Dermis blood vessel endothelial cell (primary cell): ENCODE measurements around the gene ZC3H18. TPM values are rescaled to one million over a fixed set of nuclear protein-coding genes. Genes with fewer than 3 reads are reported as not detected.

ENCODE experiments used
- DNase-seq: peaks from one replicate; pipeline ENCODE4 v3.0.0; 2010
- total RNA-seq: library from RNA; depleted of rRNA; stranded (reverse); fragments of >200 nt; gene quantifications from 2 replicates; pipeline ENCODE4 v1.2.3, GENCODE V29; 2014

Gene ZC3H18
- total RNA-seq, 1 donor from 2014 or later: 15.3 TPM

DNA sequence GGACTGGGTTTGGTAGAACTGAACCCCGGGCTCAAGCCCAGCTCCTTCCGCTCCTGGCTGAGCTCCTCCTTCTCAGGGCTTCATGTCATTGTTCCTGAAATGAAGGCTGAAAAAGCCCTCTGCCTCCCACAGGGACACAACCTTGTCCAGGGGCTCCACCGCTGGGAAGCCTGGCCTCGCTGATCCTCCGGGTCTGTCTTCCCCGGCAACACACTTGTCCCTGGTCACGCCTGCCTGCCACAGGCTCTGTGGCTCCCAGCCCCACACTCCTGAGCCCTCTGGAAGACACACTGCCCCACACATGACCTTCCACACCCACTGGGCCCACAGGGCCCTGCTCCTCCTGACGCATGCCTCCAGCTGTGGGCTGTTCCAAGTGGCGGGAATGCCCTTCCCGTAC lies 18.0 kb upstream of the ZC3H18 start:
- no peak for DNase-seq

DNA sequence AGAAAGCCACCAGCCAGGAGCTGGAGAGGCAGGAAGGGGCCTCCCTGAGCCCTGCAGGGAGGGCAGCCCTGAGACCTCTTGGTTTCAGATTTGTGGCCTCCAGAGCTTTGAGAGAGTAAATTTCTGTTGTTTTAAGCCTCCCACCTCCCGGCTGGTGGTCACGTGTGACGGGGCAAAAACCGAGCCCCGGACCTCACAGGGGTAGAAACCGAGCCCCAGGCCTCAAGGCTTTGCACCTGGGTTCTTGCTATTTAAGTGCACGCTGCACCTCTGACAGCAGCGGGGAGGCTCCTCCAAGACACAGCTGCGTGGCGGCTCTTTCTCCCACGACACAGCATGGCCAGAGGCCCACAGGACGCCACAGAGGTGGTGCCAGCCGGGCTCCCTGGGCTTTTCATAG lies 17.4 kb upstream of the ZC3H18 start:
- no peak for DNase-seq

DNA sequence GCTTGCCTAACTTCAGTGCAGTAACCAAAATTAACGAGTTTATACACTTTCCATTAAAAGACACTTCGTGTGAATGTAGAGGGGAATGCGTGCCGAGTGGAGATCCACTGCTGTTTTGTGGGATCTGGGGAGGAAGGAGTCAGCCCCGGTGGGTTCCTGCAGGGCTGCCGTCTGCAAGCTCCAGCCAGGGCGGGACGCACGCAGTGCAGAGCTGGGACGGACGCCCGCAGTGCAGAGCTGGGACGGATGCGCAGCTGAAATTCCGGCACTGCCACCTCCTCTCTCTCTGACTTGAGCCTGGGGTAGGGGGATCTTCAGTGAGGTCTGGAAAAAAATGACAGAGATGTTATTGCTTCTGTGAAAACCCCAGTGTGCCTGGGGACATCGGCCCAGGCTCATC lies 16.5 kb upstream of the ZC3H18 start:
- no peak for DNase-seq

DNA sequence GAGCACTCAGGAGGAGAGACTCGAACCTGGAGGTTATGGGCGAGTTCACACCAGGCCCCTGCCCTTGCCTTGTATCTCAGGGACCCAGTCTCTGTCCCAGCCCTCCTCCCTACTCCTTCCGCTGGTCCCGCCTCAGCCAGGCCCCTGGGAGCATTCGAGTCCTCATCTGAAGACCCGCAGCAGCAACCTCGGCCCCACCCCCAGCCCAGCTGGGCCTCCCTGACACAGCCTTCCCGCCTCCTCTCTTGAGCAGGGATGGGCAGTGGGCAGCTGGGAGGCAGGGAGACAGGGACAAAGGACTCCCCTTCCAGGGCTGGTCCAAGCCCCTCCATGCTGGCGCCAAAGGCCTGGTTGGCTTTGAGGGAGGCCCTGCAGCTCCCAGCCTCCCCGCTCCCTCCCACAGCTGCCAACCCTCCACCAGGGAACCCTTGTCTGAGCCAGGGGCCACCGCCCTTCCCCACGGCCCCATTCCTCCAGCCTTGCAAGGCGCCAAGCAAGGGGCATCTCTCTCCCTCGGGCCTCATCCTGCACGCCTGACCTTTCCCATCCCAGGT lies 15.4 kb upstream of the ZC3H18 start:
- no peak for DNase-seq

DNA sequence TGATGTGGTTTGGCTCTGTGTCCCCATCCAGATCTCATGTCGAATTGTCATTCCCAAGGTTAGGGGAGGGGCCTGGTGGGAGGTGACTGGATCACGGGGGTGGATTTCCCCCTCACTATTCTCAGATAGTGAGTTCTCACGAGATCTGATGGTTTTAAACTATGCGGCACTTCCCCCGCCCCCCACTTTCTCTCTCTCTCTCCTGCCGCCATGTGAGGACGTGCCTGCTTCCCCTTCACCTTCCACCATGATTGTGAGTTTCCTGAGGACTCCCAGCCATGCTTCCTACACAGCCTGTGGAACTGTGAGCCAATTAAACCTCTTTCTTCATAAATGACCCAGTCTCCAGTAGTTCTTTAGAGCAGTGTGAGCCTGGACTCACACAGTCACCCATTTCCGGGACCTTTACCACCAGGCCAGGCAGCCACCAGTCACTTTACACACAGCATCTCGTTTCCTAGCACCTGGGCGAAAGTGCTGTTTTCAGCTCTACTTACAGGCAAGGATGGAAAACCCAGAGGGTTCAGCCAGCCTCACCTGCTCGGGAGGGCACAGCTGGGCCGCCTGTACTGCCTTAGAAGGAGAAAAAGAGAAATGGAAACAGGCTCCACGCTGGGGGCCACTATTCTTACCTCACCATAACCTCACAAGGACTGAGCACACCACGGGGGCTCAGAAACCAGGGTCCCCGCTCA lies 13.8 kb upstream of the ZC3H18 start:
- no peak for DNase-seq

DNA sequence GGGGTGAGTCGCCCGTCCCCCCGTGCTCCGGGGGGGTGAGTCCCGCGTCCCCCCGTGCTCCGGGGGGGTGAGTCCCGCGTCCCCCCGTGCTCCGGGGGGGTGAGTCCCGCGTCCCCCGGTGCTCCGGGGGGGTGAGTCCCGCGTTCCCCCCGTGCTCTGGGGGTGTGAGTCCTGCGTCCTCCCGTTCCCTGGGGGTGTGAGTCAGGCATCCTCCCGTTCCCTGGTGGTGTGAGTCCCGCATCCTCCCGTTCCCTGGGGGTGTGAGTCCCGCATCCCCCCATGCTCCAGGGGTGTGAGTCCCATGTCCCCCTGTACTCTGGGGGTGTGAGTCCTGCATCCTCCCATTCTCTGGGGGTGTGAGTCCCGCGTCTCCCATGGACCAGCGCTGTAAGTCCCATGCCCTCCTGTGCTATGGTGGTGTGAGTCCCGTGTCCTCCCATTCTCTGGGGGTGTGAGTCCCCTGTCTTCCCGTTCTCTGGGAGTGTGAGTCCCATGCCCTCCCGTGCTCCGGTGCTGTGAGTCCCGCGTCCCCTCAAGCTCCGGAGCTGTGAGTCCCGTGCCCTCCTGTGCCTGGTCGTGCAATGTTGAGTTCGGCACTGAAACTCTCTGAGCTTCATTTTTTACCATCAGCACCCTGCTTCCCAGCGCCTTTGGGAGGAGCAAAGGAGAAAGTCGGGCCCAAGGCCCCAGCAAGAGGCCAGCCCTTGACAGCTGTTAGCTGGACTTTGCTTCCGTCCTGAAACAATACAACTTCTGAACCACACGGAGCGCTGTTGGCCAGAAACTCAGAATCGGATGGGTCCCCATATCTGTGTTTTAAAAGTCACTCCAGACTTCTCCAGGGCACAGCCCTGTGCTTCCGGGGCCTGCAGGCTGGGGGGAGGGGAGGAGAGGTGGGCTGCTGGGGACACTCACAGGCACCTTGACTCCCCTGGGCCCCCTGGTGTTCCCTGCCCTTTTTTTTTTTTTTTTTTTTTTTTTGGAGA lies 11.5 kb upstream of the ZC3H18 start:
- DNase-seq: peak; percentile 86

DNA sequence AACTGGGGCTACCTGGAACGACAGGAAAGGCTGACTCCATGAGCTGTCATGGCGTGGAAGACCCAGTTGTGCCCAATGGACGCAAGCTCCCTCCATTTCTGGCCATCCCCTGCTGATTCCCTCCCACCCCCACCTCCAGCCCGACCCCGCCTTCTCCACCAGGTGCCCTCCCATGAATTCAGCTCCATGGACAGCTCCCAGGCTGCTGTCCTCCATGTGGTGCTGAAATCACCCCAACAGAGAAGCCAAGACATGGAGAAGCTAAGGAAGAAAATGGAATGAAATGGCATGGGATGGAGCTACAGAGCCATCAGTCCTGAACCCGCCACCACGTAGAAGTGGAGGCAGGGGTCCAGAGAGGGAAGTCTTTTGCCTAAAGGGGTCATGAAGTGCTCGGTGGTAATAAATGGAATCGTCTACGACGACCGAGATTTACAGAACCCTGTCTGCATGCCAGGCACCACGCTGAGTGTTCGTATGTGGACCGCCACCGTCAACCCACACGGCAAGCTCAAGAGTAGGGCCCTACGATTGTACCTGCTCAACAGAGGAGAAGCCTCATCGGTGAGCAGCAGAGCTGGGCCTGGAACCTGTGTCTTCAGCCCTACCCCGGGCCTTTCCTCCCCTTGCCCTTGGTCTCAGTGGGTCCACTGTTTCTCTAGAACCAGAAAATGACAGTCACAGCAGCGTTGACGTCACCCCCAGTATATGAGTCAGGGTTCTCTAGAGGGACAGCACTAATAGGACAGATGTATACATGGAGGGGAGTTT lies 9.3 kb upstream of the ZC3H18 start:
- peak; percentile 39 for DNase-seq

DNA sequence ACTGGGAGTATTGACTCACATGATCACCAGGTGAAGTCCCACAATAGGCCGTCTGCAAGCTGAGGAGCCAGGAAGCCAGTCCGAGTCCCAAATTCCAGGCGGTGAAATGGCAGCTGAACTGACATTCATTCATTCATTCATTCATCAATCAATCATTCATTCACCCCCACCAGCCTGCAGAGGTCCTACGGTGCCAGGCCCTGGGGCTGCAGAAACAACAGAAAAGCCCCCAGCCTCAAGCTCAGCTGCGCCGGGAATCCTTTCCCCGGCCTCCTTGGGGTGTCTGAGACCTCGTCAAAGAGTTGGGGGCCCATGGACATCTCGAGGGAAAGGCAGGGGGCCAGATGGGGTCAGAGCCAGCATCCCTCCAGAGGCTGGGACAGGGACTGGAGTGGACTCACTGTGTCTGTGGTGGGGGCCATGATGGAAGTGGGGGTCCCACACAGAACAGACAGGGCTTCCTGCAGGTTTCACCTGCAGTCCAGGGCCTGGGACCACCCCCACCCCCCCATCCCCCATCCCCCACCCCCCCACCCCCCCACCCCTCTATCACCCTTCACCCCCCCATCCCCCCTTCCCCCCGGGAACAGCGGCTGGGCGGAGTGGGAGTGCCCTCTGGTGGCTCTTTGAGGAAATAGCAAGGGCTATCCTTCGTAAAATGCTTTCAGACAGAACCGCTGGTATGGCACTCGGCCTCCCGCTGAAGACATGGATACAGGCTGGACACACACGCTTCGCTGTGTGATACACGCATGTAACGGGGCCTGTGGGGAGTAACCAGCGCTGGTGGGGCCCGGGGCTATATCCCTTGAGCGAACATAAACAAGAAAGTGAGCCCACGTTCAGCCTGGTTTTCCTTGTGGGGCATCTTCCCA lies 8.5 kb upstream of the ZC3H18 start:
- DNase-seq: peak; percentile 67

DNA sequence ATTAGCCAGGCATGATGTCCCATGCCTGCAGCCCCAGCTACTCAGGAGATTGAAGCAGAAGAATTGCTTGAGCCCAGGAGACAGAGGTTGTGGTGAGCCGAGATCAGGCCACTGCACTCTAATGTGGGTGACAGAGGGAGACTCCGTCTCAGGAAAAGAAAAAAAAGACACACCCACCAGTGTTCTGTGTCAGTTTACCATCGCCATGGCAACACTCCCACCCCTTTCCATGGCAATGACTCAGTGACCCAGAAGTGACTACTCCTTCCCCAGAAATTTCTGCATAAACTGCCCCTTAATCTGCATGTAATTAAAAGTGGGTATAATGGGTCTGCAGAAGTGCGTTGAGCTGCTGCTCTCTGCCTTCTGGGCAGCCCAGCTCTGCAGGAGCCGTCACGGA lies 4.0 kb upstream of the ZC3H18 start:
- peak; percentile 39 for DNase-seq

DNA sequence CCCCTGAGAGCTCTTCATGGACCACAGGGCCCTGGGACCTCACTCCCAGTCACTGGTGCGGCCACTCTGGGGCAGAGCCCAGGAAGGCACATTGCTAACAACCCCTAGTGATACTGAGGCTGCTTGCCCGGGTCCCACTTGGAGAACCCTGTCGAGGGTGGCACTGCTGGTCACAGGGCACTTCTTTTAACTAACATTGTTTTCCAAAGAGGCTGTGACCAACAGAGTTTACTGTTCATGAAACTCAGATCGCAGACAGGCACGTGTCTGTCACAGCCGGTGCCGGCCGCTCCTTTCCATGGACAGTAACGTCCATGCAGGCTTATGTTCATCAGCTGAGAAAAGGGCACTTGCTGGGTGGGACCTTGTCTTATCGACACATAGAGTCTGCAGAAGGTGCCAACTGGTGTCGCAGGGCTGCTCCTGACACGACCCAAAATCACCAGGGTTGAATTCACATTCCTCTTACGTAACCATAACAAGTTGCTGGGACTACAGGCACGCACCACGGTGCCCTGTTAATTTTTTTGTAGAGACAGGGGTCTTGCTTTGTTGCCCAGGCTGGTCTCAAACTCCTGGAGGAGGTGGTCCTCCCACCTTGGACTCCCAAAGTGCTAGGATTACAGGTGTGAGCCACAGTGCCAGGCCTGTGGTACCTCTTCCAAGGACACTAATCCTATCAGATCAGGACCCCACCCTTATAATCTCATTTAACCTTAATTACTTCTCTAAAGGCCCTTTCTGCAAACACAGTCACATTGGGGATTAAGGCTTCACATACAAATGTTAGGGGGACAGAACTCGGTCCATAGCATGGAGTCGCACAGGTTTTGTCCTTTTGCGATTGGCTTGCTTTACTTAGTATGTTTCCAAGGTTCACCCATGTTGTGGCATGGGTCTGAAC lies 1.2 kb upstream of the ZC3H18 start:
- no peak for DNase-seq

DNA sequence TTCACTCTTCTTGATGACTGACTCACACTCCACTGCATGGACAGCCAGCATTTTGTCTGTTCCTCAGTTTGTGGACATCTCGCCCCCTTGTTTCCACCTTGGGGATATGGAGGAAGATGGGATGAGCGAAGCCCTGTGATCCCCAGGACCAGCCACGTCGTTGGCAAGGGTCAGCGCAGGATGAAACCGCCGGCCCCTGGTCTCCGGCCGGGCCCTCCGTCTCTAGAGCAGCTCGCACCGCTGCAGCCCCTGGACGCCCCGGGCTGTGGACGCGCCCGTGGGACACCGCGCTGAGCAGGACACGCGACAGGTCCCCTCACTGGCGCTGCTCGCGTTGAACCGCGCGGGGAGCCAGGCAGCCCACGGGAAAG lies 604 bp upstream of the ZC3H18 start:
- no peak for DNase-seq

DNA sequence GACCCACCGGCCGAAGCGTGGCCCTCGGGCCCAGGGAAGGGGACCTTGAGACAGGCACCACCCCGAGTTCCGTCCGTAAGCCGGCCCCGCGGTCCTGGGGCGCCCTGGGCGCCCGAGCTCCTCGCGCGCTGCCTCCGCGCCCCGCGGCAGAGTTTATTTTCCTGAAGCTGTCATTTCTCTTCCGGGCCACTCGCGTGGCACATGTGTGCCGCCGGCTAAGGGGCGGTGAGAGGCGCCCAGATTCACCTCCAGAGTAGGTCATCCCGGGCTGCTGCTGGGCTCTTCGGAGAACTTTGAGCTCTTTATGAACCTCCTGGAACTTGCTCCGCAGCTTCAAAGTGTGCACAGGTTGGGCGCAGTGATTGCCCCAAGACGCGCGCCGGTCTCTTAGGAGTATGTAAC lies 489 bp downstream of the ZC3H18 start:
- DNase-seq: peak; percentile 41

DNA sequence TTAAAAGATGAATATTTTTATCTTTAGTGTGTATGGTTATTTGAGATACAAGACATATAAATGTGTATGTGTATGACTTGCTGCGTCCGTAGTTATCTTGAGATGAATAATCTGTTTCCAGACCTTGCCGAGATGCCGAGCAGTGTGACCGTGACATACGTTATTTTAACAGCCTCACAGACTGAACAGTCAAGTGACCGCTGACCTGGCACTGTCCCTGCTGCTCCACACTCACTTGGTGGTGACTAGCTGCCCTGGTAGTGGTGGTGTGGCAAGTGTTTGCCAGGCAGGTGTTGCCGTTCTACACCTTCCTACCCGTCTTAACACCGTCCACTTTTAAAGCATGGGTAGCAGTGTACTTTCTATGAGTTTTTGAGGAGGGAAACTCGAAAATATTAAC lies 5.0 kb downstream of the ZC3H18 start:
- DNase-seq: no peak

DNA sequence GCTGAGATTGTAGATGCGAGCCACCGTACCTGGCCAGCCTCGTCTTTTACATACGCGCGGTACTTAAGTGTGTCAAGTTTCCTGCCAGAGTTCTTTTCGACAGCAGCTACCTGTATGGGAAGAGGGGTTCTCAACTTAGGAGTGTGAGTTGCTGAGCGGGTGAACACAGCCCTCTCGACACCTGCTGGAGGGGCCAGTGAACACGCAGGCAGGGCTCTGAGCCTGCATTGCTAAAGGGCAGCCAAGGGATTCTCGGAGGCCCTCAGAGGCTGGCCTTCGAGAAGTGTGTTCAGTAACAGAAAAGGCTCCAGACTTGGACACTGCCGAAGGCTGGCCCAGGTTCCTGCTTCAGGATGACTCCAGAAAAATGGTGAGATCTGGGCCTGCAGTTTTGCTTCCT lies 6.1 kb downstream of the ZC3H18 start:
- DNase-seq: no peak

DNA sequence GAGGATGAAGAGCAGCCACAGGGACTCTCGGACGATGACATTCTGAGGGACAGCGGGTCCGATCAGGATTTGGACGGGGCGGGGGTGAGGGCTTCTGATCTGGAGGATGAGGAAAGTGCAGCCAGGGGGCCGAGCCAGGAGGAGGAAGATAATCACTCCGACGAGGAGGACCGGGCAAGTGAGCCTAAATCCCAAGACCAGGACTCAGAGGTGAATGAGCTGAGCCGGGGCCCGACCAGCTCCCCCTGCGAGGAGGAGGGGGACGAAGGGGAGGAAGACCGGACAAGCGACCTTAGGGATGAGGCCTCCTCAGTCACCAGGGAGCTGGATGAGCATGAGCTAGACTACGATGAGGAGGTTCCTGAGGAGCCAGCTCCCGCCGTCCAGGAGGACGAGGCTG lies 7.0 kb downstream of the ZC3H18 start:
- no peak for DNase-seq

DNA sequence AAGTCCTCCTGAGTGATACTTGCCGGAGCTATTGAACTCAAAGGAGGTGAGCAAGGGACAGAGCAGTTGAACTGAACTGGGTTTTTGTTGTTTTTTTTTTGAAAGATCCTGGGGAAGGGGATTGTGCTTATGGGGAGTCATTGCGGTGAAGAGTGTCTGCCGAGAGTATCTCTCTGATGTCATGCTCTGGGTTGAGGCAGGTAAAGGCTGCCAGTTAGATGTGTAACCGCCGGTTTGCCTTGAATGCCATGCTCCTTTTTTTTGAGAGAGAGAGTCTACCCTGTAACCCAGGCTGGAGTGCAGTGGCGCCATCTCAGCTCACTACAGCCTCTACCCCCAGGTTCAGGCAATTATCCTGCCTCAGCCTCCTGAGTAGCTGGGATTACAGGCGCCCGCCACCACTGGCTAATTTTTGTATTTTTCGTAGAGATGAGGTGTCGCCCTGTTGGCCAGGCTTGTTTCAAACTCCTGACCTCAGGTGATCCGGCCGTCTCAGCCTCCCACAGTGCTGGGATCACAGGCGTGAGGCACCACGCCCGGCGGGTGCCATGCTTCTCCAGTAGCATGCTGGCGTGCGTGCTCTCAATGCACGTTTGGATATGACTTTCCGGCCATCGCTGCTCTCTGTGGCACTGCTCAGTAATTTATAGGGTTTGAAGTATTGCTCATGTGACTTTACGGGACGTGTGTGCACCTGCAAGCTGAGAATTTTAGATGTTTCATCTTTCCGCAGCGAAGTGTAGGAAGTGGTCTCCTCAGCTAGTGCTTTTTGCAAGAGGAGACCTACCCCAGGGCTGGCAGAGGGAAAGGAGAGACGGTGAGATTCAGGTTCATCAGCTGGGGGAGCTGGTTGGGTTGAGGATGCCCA lies 8.5 kb downstream of the ZC3H18 start:
- DNase-seq: no peak

DNA sequence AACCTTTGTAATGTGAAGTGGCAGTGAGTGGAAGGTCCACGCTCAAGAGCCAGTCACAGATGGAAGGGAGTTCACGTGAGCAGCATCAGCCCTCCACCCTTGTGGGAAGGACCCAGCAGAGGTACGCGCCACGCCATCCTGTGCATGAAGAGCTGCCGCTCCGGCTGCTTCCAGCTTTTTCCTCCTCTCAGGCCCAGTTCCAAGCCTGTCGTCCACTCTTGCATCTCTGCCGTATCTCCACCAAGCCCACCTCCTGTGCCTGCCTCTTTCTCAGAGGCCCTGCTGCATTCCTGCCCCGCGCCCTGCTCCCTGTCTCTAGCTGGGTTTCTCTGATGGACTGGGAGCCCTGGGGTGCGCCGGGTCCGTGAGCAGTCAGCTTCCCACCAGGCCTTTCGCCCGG lies 10.2 kb downstream of the ZC3H18 start:
- no peak for DNase-seq

DNA sequence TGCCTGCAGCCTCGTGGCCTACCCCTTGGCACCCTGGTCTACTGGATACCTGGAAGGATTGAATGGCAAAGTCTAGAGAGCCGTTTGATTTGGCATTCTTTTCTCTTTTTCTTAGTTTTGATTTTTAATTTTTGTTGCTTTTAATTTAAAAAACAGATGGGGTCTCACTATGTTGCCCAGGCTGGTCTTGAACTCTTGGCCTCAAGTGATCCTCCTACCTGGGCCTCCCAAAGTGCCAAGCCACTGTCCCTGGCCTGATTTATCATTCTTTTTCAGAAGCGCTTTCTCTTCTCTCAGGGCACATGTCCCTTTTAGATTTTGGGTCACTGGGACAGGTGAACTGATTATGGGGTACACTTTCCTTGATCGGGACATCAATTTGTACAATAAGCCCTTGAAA lies 10.8 kb downstream of the ZC3H18 start:
- no peak for DNase-seq

DNA sequence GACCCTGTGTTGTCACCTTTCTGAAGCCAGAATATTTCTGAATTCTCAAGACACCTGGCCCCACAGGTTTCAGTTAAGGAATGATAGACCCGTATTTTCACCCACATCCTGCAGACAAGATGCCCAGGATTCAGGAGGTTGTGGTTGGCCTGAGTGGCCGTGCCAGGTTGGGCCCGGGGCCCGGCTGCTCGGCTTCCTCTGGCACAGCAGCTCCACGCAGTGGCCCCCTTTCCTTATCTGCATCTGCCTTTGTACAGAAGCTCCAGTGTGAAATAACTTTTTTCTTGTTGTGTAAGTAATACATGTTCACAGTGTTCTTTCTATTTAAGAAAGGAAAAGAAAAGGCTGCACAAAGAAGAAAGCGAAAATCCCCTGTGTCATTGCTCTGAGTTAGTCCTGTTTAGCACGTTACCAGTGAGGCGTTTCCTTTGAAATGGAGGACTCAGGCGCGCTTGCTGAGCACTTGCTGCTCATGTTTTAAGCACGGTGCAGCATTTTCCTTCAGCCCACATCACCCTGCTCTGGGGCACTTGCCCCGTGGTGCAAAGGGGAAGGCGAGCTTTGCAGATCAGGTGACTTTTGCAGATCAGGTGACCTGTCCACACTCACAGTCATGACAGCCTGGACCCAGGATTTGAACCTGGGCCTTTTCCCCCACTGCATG lies 12.8 kb downstream of the ZC3H18 start:
- no peak for DNase-seq
